ENCODE data around the gene NR1H4. TPM values are rescaled to one million over a fixed set of nuclear protein-coding genes. Genes with fewer than 3 reads are reported as not detected.

NR1H4 gene
- total and polyA plus RNA-seq, 2 of the 8 experiments (the other 6 are each of a cell fraction or from before 2014, with no cell fraction given), result not detected

GRCh38 chr12:100450735-100451134 lies 22.9 kb upstream of the NR1H4 start:
- H2BK15ac ChIP-seq (ENCODE audit: low read length), result no peak overlapping the region
- H3K4me3 ChIP-seq (ENCODE audit: extremely low read depth in 1 of 4, insufficient read depth in 2 of 4, low read depth in 3 of 4, low read length in 4 of 4), result no peak overlapping the region
- FAIRE-seq, result no peak
- H3K18ac ChIP-seq (ENCODE audit: extremely low read depth, low read length), result no peak overlapping the region
- H4K5ac ChIP-seq (ENCODE audit: insufficient read length, low read depth, low read length), result no peak overlapping the region
- H2BK20ac ChIP-seq (ENCODE audit: low read length), result no peak overlapping the region
- H3K36me3 ChIP-seq (ENCODE audit: control insufficient read depth in 2 of 4, insufficient read depth in 4 of 4, low read length in 3 of 4), result no peaks in the 10 kb centered on the region
- H3K23me2 ChIP-seq (ENCODE audit: low read depth, low read length), result no peaks in the 10 kb centered on the region
- H3K9ac ChIP-seq (replicated peaks in 1 of 4; ENCODE audit: extremely low read depth in 1 of 4, low read depth in 3 of 4, low read length in 3 of 4), result no peak overlapping the region
- H3K9me3 ChIP-seq (ENCODE audit: insufficient read depth in 2 of 2, low read depth in 1 of 2, low read length in 1 of 2), result no peaks in the 10 kb centered on the region
- no peaks in the 10 kb centered on the region for H3K79me1 ChIP-seq (ENCODE audit: low read depth, low read length)
- no peak overlapping the region for H3K4ac ChIP-seq (replicated peaks; ENCODE audit: insufficient read length, low read depth, low read length)
- no peaks in the 10 kb centered on the region for H3K79me2 ChIP-seq (ENCODE audit: control insufficient read depth in 1 of 2, insufficient read depth in 2 of 2, low read length in 2 of 2)
- POLR2A ChIA-PET (ENCODE audit: partially characterized antibody), result no interaction called here
- H2AFZ ChIP-seq (ENCODE audit: low read length), result 0 out of 2 replicates have a peak overlapping the region, but pooled peaks have one; percentile 18
- H2AK5ac ChIP-seq (ENCODE audit: low read depth, low read length), result no peak overlapping the region
- no peak overlapping the region for H3K27ac ChIP-seq (ENCODE audit: low read depth, low read length)
- no peak overlapping the region for H4K91ac ChIP-seq (replicated peaks; ENCODE audit: insufficient read length, low read length)
- CTCF ChIA-PET (ENCODE audit: partially characterized antibody), result interaction anchor here (0.7 to 2.0 kb wide), 2 partner anchors 20 to 46 kb away, joined by 3 to 9 read pairs; no protein-coding TSS in a partner anchor
- H4K8ac ChIP-seq (ENCODE audit: extremely low read depth, insufficient read depth, low read length), result no peak overlapping the region
- 90% methylated on average over 3 of the region's 3 CpGs; no CpG with 5 or more reads in 1 of the 2 experiments for WGBS, 2 experiments (ENCODE audit: extremely low coverage in 1 of 2, insufficient coverage in 1 of 2, insufficient read length in 1 of 2, insufficient replicate concordance in 2 of 2, low coverage in 1 of 2, low lambda C conversion rate in 2 of 2, missing lambda C conversion rate in 1 of 2)
- H2BK5ac ChIP-seq (ENCODE audit: low read depth, low read length), result no peak overlapping the region
- DNase-seq (ENCODE audit: low read depth in 1 of 2, low spot score in 2 of 2), result no peak
- H3K14ac ChIP-seq (ENCODE audit: insufficient read length), result no peak overlapping the region
- no peak overlapping the region for H3K4me2 ChIP-seq (ENCODE audit: insufficient read depth in 1 of 2, low read depth in 2 of 2, low read length in 2 of 2)
- H3K27me3 ChIP-seq (replicated peaks in 1 of 4; ENCODE audit: control insufficient read depth in 3 of 4, extremely low read depth in 1 of 4, insufficient read depth in 3 of 4, low read length in 3 of 4), result no peaks in the 10 kb centered on the region
- no peak overlapping the region for H3K23ac ChIP-seq (ENCODE audit: insufficient read length)
- no peak overlapping the region for H3K56ac ChIP-seq (replicated peaks; ENCODE audit: insufficient read length, low read depth, low read length)
- H2BK12ac ChIP-seq (ENCODE audit: low read depth, low read length), result no peak overlapping the region
- H3K4me1 ChIP-seq (replicated peaks in 1 of 4; ENCODE audit: control insufficient read depth in 3 of 4, insufficient read depth in 4 of 4, low read length in 3 of 4), result peaks cover 0 to 6% (median 0%) of the 10 kb centered on the region in 4 experiments; a peak in 2 of 7 replicates
- H2BK120ac ChIP-seq (replicated peaks; ENCODE audit: low read depth, low read length), result no peak overlapping the region
- H4K20me1 ChIP-seq (replicated peaks in 1 of 2; ENCODE audit: control insufficient read depth in 1 of 2, insufficient read depth in 2 of 2, low read length in 2 of 2), result no peaks in the 10 kb centered on the region
- TF ChIP-seq CBX5 (IDR thresholded peaks at IDR 0.05; ENCODE audit: low read depth, low read length), result no peak
- no peak for TF ChIP-seq PHF8 (conservative IDR thresholded peaks at IDR 0.05; ENCODE audit: low read depth, low read length)
- no peak for TF ChIP-seq USF2 (IDR thresholded peaks at IDR 0.05; ENCODE audit: low read length)
- no peak for TF ChIP-seq POU5F1 (IDR thresholded peaks at IDR 0.05; ENCODE audit: low read depth, low read length)
- TF ChIP-seq RFX5 (IDR thresholded peaks at IDR 0.05; ENCODE audit: borderline replicate concordance, low read depth, low read length), result no peak
- TF ChIP-seq CTBP2 (IDR thresholded peaks at IDR 0.05; ENCODE audit: borderline replicate concordance, insufficient read depth, insufficient read length, low read length), result no peak
- no peak for TF ChIP-seq SP4 (IDR thresholded peaks at IDR 0.05; ENCODE audit: low read length)
- TF ChIP-seq HDAC6 (IDR thresholded peaks at IDR 0.05; ENCODE audit: low read depth, low read length), result no peak
- no peak for TF ChIP-seq EGR1 (IDR thresholded peaks at IDR 0.05; ENCODE audit: borderline replicate concordance, low read depth, low read length)
- TF ChIP-seq E2F6 (IDR thresholded peaks at IDR 0.05), result no peak
- no peak for TF ChIP-seq RXRA (IDR thresholded peaks at IDR 0.05; ENCODE audit: insufficient read depth, low read depth, low read length)
- TF ChIP-seq SAP30 (IDR thresholded peaks at IDR 0.05; ENCODE audit: insufficient read depth, insufficient replicate concordance, low read length), result no peak
- no peak for TF ChIP-seq JUND (IDR thresholded peaks at IDR 0.05; ENCODE audit: low read length)

Measured in H1 (cell line).